ENCODE results near the gene RNF13. TPM values are rescaled to one million over a fixed set of nuclear protein-coding genes. Genes with fewer than 3 reads are reported as not detected.

RNF13 gene
- total RNA-seq = 100 to 1,000 TPM; 159 to 175 TPM

GRCh38 chr3:149812606-149813366 is at the start of gene RNF13:
TSS of gene RNF13 (plus strand) at chr3:149813215. CDS start at chr3:149846027, 32,812 bp downstream.

GRCh38 chr3:149792452-149793270 is 20.4 kb upstream of the RNF13 start, which contains the start of gene ANKUB1:
TSS of gene ANKUB1 (minus strand) at chr3:149792554. CDS start at chr3:149792366, 188 bp downstream.

GRCh38 chr3:149970716-149971402 is 157.8 kb downstream of the RNF13 start, which contains the start of gene PFN2:
TSS of gene PFN2 (minus strand) at chr3:149970895. CDS start at chr3:149970856, 39 bp downstream.

Small RNA genes within 50 kb of the gene (small RNA-seq; reads per million reads assigned to genes)
- gene RNU6-507P (0 reads per million in 2 donors), gene RNU6-720P (0 reads per million in 2 donors)

Other genes with a start within 250 kb of the RNF13 start
- gene WWTR1, start 155.2 kb upstream of the RNF13 start, total RNA-seq = 10 to 100 TPM; 48.9 to 66.6 TPM
- gene COMMD2, start 60.7 kb upstream of the RNF13 start, total RNA-seq = 10 to 100 TPM; 27.9 to 28.3 TPM
- gene ANKUB1, start 20.7 kb upstream of the RNF13 start, total RNA-seq = not detected
- gene PFN2, start 157.7 kb downstream of the RNF13 start, total RNA-seq = 100 to 1,000 TPM; 206 to 225 TPM

Data from melanocyte of skin (primary cell).